Liver (tissue), 9 donors: Measurements from ENCODE around the gene C18orf54. TPM values are rescaled to one million over a fixed set of nuclear protein-coding genes. Genes with fewer than 3 reads are reported as not detected.

Experiments
- DNase-seq: peaks from one replicate; pipeline ENCODE4 v3.0.0-alpha.2; 2017; ENCODE audit warnings: low spot score
- H3K27ac ChIP-seq, 2 donors: one replicate each; pipeline ENCODE4 v1.7.0; 2013; ENCODE audit warnings: inconsistent platforms in 2 of 2, low read length in 2 of 2, control low read depth in 1 of 2, low read depth in 1 of 2, mild to moderate bottlenecking in 1 of 2
- H3K27me3 ChIP-seq, 4 donors: one replicate each; pipeline versions ENCODE4 v1.6.1 to v1.7.0; 2013; ENCODE audit warnings: low read length in 3 of 4, inconsistent platforms in 1 of 4, mild to moderate bottlenecking in 1 of 4, moderate library complexity in 1 of 4; ENCODE audit not compliant: control insufficient read depth in 4 of 4, insufficient read depth in 4 of 4
- H3K36me3 ChIP-seq, 4 donors: one replicate each; pipeline versions ENCODE4 v1.6.1 to v1.7.0; 2013; ENCODE audit warnings: low read length in 3 of 4, mild to moderate bottlenecking in 3 of 4, low read depth in 1 of 4, moderate library complexity in 1 of 4; ENCODE audit not compliant: control insufficient read depth in 4 of 4, insufficient read depth in 3 of 4
- H3K4me1 ChIP-seq, 4 donors: one replicate each; pipeline versions ENCODE4 v1.6.1 to v1.7.0; 2013; ENCODE audit warnings: low read length in 3 of 4, mild to moderate bottlenecking in 3 of 4, moderate library complexity in 1 of 4; ENCODE audit not compliant: control insufficient read depth in 4 of 4, insufficient read depth in 4 of 4
- H3K4me3 ChIP-seq, 3 donors: one replicate each; pipeline versions ENCODE4 v1.6.1 to v1.7.0; 2013; ENCODE audit warnings: low read length in 3 of 3, control low read depth in 1 of 3, low read depth in 1 of 3, mild to moderate bottlenecking in 1 of 3
- H3K9ac ChIP-seq, 2 donors: one replicate each; pipeline ENCODE4 v1.7.0; 2013; ENCODE audit warnings: low read length in 2 of 2, mild to moderate bottlenecking in 2 of 2, moderate library complexity in 2 of 2, control low read depth in 1 of 2, low read depth in 1 of 2
- H3K9me3 ChIP-seq, 4 donors: one replicate each; pipeline versions ENCODE4 v1.6.1 to v1.7.0; 2013; ENCODE audit warnings: low read length in 3 of 4; ENCODE audit not compliant: control insufficient read depth in 4 of 4
- EGR1 ChIP-seq, 2 donors: IDR thresholded peaks; 2 replicates each; pipeline ENCODE4 v1.6.1; 2016 to 2018; ENCODE audit warnings: antibody characterized with exemption in 2 of 2, low read depth in 2 of 2
- FOXA1 ChIP-seq: IDR thresholded peaks from 2 replicates; pipeline ENCODE4 v1.6.1; 2016; ENCODE audit warnings: antibody characterized with exemption
- GABPA ChIP-seq, 2 donors: IDR thresholded peaks in 1 of 2; conservative IDR thresholded peaks in 1 of 2; 2 replicates each; pipeline ENCODE4 v1.6.1; 2016; ENCODE audit warnings: antibody characterized with exemption in 2 of 2, mild to moderate bottlenecking in 1 of 2, moderate library complexity in 1 of 2
- HNF4A ChIP-seq, 2 donors: conservative IDR thresholded peaks; 2 replicates each; pipeline ENCODE4 v1.6.1; 2016; ENCODE audit warnings: antibody characterized with exemption in 2 of 2, mild to moderate bottlenecking in 2 of 2
- JUND ChIP-seq, 2 donors: IDR thresholded peaks; 2 replicates each; pipeline ENCODE4 v1.6.1; 2016; ENCODE audit warnings: antibody characterized with exemption in 2 of 2
- MAX ChIP-seq: IDR thresholded peaks from 2 replicates; pipeline ENCODE4 v1.6.1; 2016; ENCODE audit warnings: antibody characterized with exemption
- NR2F2 ChIP-seq: IDR thresholded peaks from 2 replicates; pipeline ENCODE4 v1.6.1; 2016; ENCODE audit warnings: antibody characterized with exemption
- REST ChIP-seq: IDR thresholded peaks from 2 replicates; pipeline ENCODE4 v1.6.1; 2016; ENCODE audit warnings: antibody characterized with exemption, mild to moderate bottlenecking
- TAF1 ChIP-seq: conservative IDR thresholded peaks from 2 replicates; pipeline ENCODE4 v1.6.1; 2016; ENCODE audit warnings: antibody characterized with exemption, mild to moderate bottlenecking
- ZBTB33 ChIP-seq: IDR thresholded peaks from 2 replicates; pipeline ENCODE4 v1.6.1; 2016; ENCODE audit warnings: antibody characterized with exemption
- WGBS: extraction: QIAGEN DNeasy Blood & Tissue Kit; methylation state at CpG from one replicate; pipeline ENCODE4 v1.1.7; 2013; 5-methylcytosine and 5-hydroxymethylcytosine counted together
- polyA plus RNA-seq, 2 donors: library from polyadenylated mRNA; stranded (reverse) in 1 of 2; unstranded in 1 of 2; fragments of 200-250 nt in 1 of 2; fragments of >200 nt in 1 of 2; fragmentation: Nextera tagmentation in 1 of 2; extraction: Ambion mirVana in 1 of 2; gene quantifications; one replicate each; pipeline versions ENCODE4 v1.2.1 to v1.2.3, GENCODE V29; 2013 to 2015
- total RNA-seq, 2 donors: library from RNA; depleted of rRNA; stranded (reverse); fragments of >200 nt; gene quantifications; one replicate each; pipeline ENCODE4 v1.2.3, GENCODE V29; 2014
- donor health status: healthy.
- donor health status: healthy.
- donor health status: healthy.
- donor health status: healthy.
- donor health status: healthy.

C18orf54 gene
- total and polyA plus RNA-seq, 4 donors = 0.21 to 4.9 (median 0.33) TPM

GRCh38 chr18:54387631-54388030 lies 29.9 kb downstream of the C18orf54 start:
- no peak overlapping the region for H3K27ac ChIP-seq
- no peaks in the 10 kb centered on the region for H3K36me3 ChIP-seq
- H3K4me3 ChIP-seq = no peak overlapping the region
- WGBS = 84% methylated on average over 3 of the region's 3 CpGs
- H3K9ac ChIP-seq = no peak overlapping the region
- no peaks in the 10 kb centered on the region for H3K9me3 ChIP-seq
- H3K27me3 ChIP-seq = peaks cover 0 to 3% (median 0%) of the 10 kb centered on the region in 4 donors
- no peak for DNase-seq
- H3K4me1 ChIP-seq = no peaks in the 10 kb centered on the region
- TF ChIP-seq TAF1 (no peak), MAX (no peak), JUND (IDR thresholded peaks at IDR 0.05) (no peak), EGR1 (IDR thresholded peaks at IDR 0.05; ENCODE audit: low read depth in 2 of 2) (no peak)

GRCh38 chr18:54388203-54389142 lies 30.8 kb downstream of the C18orf54 start:
- H3K36me3 ChIP-seq = no peaks in the 10 kb centered on the region
- H3K4me1 ChIP-seq = no peaks in the 10 kb centered on the region
- H3K4me3 ChIP-seq = no peak overlapping the region
- WGBS = 51% methylated on average over 6 of the region's 6 CpGs
- DNase-seq = no peak
- H3K27ac ChIP-seq = no peak overlapping the region
- H3K9me3 ChIP-seq = no peaks in the 10 kb centered on the region
- peaks cover 0 to 3% (median 0%) of the 10 kb centered on the region in 4 donors for H3K27me3 ChIP-seq
- TF ChIP-seq NR2F2 = no peak
- TF ChIP-seq TAF1 = no peak
- TF ChIP-seq FOXA1 = no peak
- TF ChIP-seq GABPA (IDR thresholded peaks at IDR 0.05 in 1 of 2, conservative IDR thresholded peaks at IDR 0.05 in 1 of 2) = no peak
- no peak for TF ChIP-seq ZBTB33
- TF ChIP-seq REST = no peak
- TF ChIP-seq EGR1 (IDR thresholded peaks at IDR 0.05; ENCODE audit: low read depth in 2 of 2) = no peak
- no peak for TF ChIP-seq MAX
- no peak for TF ChIP-seq HNF4A (conservative IDR thresholded peaks at IDR 0.05)
- no peak overlapping the region for H3K9ac ChIP-seq
